Measurements from ENCODE around the gene SENP6.

DNA sequence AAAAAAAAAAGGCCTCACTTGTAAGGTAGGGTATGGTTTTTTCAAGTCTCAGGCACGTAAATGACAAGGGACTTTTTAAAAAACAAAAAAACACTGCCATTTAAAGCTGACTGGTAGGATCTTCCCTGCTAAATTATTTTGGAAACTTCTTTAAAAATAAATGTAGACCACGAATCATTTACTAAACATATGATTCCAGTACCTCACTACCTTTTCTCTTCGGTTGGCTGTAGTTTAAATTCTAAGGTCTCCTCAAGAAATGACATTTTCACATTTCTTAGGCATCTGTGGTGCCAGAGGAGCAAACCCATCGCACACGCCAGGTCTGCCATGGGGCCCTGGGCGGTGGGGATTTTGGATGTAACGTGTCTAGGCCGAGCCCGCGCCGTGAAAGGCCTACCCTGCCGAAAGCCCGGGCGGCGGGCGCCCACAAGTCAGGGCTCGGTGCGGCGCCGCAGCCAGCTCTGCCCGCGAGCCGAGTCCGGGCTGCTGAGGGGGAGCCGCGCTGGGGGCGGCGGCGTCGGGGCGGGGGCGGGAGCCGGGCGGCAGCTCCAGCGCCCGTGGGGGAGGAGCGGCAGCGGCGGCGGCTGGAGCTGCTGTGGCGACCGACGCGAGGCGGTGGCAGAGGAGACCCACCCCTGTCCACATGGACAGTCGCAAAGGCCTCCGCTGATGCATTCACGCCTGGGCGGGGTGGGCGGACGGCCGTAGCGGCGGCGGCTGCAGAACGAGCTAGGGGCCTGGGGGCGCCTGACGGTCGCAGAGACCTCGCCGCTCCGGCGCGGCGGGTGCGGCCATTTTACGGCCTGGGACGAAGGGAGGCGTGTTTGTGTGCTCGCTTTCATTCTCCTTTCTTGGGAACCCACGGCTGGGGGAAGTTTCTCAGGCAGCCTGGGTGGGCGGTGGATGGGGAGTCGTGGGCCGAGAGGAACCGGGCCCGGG is at the start of gene SENP6:
- TF ChIP-seq, protein P1, sequence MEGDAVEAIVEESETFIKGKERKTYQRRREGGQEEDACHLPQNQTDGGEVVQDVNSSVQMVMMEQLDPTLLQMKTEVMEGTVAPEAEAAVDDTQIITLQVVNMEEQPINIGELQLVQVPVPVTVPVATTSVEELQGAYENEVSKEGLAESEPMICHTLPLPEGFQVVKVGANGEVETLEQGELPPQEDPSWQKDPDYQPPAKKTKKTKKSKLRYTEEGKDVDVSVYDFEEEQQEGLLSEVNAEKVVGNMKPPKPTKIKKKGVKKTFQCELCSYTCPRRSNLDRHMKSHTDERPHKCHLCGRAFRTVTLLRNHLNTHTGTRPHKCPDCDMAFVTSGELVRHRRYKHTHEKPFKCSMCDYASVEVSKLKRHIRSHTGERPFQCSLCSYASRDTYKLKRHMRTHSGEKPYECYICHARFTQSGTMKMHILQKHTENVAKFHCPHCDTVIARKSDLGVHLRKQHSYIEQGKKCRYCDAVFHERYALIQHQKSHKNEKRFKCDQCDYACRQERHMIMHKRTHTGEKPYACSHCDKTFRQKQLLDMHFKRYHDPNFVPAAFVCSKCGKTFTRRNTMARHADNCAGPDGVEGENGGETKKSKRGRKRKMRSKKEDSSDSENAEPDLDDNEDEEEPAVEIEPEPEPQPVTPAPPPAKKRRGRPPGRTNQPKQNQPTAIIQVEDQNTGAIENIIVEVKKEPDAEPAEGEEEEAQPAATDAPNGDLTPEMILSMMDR (IDR thresholded peaks at IDR 0.05), result no peak
- TF ChIP-seq EZH2 (IDR thresholded peaks at IDR 0.05) (no peak), EZH2phosphoT487 (IDR thresholded peaks at IDR 0.05) (no peak)
